CD4-positive, alpha-beta T cell treated with Interferon alpha-2 for 1 hour (primary cell): Measurements from ENCODE around the gene CYP27B1.

ENCODE experiments used
- DNase-seq, 2 donors: peaks; one replicate each; pipeline ENCODE4 v3.0.0-alpha.2; 2020 to 2022

CYP27B1 gene

DNA sequence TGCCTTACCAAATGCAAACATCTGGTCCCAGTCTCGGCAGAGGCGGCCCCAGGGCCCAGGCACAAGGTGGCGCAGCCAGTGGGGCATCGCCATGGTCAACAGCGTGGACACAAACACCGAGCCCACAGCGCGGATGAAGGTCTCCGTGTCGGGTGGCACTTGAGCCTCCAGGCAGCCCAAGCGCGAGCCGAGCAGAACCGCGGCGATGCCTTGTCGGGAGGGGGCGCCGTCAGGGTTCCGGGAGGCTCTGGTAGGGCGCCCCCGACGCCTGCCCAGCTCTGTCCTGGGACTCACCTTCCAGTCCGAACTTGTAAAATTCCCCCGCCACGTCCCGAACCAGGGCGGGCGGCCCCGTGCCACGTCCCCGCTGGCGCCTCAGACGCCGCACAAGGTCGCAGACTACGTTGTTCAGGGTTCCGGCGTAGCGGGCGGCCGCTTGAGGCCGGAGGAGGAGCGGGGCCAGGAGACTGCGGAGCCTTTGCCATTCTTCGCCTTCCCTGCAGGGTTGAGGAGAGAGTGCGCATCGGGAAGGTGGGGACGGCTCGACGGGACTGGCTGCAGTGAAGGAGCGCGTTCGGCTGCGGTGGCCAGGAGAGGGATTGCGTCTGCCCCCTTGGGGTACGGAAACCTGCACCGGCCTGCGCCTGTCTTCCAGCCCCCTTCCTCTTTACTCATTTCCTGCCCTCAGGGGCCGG is 1.7 kb downstream of the CYP27B1 start:
- peak; percentile 27 to 61 for DNase-seq

DNA sequence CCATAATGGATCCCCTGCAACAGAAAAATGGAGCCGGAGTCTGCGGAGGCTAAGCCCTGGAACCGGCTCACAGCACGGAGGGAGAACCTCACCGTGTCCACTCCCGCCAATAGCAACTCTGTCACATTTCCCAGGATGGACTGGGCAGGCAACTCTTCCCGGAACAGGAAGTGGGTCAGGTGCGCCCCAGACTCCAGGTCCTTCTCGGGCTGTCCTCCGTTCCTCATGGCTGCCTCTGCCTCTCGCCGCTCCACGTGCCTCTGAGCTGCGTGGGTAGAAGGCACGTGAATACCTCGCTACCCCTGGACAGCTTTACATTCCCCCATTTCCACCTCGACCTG is 2.2 kb downstream of the CYP27B1 start:
- DNase-seq, result no peak

DNA sequence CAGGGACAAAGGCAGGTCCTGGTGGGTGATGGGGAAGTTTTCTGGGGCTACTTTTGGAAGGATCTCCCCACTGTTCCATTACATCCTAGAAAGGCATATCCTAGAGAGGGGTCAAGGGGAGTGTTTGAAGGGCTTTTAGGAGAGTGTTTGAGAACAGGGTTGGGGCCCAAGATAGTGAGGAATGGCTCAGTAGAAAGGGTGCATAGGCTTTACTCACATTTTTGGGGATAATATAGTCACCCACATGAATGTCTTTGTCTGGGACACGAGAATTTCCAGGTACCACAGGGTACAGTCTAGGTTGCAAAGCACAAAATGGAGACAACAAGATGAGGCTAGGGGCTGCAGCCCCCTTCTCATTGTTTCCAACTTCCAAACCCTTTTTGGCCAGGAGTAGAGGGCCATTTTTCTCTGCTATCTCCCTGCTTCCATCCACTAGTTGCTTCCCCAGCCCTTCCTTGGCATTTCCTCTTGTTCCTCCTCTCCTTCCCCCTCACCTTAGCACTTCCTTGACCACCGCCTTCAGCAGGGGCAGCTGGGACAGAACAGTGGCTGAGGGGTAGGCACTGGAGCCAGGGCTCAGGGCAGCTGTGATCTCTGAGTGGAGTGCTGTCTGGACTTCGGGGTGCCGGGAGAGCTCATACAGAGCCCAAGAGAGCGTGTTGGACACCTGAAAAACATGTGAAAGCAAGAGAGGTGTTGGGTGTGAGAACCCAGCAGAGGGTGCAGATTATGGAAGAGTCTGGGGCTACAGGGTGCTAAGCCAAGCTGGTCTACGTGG is 2.8 kb downstream of the CYP27B1 start:
- no peak for DNase-seq

DNA sequence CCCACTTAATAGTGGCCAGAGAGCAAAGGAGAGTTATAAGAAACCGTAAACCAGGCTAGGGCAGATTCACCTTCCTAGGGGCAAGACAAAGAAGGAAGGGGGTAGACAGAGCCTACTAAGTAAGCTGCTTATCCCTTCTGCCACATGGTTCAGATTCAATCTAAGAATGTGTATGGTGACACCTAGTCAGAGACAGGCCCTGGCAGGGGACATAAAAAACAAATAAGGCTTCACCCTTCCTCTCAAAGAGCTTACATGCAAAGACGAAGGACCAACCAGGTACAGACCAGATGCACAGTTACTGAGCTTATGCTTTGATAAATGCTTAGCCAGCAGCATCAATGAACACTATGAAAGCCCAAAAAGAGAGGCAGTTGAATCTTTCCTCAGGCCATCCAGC is 4.4 kb downstream of the CYP27B1 start:
- no peak for DNase-seq

DNA sequence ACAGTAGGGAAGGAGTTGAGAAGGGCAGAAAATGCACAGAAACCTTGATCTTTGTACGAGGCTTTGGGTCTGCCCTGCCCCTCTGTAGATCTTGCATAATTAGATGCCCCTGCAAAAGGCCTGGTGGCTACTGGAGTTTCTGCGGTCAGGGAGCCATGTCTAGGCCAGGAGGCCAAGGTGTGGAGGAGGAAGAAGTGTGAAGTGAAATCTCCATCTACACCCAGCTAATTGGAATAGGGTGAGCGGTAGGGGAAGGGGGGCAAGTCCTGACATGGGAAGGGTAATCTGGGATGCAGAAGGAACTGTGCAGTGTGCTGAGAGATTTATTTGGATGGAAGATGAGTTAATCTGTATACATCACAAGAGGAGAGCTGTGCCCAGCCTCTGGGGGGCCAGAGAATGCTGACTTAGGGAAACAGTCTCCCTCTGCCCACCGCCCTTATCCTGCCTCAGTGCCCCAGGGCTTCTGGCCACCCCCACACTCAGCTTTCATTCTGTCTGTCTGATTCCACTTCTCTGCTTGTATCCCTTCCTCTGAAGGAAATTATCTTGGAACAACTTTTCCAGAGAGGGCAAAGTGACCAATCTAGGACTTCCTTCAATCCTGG is 5.4 kb downstream of the CYP27B1 start:
- no peak for DNase-seq

DNA sequence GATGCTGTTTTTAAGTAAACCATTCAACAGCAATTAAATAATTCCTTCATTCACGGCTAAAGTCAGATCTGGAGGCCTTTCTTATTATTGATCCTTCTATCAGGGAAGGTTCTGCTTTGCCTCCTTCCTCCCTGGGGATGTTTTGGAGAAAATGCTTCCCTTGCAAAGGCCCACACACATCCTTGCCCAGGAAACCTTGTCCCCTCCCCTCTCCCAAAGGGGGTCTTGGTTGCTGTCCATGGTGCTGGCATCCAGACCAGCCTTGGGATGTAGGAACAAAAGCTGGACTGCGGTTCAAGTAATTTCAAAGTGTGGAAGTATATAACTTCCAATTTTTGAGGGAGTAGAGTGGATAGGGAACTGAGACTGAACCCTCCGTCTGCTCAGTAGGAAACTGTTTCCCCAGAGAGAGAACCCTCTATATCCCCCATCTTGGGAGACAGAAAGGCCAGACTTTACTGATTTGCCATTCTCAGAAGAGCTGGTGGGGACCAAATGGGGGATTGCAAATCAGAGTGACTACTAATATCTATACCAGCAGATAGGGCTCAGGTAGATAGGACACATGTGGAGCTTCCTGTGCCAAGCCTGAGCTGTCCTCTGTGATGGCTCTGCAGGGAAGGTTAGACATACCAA is 6.4 kb downstream of the CYP27B1 start:
- DNase-seq, result no peak

DNA sequence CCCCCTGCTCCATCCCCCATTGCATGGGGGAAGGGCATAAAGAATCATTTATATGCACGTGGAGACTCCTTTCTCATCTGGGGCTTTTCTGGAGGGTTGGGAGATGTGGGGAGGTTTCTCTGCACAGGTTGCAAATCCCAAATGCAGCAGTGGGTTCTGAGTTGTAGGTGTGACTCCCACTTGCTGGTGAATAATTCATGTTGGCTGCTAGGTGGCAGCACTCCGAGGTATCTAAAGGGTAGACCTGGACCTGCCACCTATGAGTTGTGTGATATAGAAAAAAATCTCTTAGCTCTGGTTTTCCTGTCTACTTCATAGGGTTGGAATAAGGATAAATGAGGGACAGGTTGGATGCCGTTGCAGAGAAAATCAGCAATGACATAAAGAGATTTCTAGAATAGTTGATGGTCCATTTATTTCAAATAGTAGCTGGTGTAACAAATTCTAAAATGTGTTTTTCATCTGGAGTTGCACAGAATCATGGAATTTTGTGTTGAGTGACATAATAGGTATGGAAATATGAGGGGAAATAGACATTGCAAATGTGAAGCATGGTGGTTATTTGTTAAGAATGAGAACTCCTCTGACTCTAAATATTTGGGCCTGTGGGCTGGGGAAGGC is 7.4 kb downstream of the CYP27B1 start:
- peak; percentile 42 to 69 for DNase-seq

DNA sequence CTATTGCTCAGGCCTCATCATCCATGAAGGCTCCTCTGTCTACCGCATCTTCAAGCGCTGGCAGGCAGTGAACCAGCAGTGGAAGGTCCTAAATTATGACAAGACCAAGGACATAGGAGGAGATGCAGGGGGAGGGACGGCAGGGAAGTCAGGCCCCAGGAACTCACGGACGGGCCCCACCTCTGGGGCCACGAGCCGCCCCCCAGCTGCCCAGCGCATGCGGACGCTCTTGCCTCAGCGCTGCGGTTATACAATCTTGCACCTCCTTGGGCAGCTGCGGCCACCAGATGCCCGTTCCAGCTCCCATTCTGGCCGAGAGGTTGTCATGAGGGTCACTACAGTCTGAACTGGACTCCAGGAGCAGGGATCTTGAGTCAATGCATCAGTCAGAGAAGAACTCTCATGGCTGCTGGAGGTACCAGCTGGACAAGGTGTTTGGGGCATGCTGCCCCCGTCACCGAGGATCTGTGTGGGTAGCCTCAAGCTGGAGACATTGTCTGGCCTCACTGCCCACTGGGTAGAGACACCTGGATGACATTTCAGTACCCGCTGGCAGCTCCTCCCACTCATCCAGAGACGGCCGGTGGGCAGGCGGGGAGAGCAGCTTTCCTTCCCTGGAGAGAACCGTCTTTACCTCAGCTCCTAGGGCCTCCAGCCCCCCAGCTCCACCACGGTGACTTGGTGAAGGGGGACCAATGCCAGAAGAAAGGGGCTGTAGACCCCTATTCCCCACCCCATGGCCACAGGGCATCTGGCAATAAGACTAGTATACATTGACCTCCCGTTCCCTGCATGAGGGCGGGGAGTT is 8.1 kb downstream of the CYP27B1 start:
- DNase-seq, result no peak

DNA sequence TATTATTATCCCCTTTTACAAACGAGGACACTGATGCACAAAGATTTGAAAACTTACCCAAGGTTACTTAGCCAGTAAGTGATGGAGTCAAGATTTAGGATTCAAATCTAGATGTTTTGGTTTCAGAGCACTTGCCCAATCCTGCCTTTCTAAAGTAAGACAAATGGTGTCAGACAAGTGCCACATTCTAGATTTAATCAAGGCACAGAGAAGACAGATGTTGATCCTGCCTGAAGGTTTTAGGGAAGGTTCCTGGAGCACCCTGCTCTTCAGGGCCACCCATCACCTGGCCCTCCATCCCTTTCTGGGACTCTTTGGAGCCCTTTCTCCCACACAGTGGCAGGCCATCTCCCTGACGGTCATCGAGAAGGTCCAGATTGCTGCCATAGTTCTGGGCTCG is 9.1 kb downstream of the CYP27B1 start:
- no peak for DNase-seq

DNA sequence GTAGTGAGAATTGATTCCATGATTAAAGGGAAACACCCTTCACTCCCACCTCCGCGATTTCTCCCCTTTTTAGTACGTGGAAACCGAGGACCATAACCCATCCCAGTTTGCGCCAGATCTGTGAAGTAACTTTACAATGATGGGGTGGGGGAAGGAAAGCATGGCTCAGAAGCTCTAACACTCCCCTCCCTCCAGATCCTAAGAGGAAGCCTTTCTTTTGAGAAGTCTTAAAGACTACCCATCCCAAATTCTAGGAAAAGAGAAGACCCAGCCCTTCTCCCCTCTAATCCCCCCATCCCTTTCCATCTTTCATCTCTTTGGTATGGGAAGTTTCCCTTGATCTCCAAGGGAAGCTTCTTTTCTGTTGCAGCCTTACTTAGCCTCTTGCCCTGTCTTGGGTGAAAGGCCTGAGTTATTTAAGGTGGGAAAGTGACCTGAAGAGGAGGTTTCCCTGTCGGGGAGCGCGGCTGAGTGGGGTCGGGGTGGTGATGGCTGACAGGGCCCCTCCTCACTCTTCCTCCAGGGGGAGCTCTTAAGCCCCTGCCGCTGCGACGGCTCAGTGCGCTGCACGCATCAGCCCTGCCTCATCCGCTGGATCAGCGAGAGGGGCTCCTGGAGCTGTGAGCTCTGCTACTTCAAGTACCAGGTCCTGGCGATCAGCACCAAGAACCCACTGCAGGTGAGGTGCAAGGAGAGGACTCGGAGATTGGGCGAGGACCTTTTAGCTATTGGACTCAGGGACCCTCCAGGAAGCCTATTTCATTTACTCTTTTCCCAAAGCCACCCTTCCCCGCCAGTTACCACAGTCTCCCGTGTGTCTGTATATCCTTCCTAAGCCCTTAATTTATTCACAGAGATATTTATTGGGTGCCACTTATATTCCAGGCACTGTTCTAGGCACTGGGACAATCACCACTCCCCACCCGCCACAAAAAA is 10.2 kb downstream of the CYP27B1 start:
- peak; percentile 71 to 81 for DNase-seq

DNA sequence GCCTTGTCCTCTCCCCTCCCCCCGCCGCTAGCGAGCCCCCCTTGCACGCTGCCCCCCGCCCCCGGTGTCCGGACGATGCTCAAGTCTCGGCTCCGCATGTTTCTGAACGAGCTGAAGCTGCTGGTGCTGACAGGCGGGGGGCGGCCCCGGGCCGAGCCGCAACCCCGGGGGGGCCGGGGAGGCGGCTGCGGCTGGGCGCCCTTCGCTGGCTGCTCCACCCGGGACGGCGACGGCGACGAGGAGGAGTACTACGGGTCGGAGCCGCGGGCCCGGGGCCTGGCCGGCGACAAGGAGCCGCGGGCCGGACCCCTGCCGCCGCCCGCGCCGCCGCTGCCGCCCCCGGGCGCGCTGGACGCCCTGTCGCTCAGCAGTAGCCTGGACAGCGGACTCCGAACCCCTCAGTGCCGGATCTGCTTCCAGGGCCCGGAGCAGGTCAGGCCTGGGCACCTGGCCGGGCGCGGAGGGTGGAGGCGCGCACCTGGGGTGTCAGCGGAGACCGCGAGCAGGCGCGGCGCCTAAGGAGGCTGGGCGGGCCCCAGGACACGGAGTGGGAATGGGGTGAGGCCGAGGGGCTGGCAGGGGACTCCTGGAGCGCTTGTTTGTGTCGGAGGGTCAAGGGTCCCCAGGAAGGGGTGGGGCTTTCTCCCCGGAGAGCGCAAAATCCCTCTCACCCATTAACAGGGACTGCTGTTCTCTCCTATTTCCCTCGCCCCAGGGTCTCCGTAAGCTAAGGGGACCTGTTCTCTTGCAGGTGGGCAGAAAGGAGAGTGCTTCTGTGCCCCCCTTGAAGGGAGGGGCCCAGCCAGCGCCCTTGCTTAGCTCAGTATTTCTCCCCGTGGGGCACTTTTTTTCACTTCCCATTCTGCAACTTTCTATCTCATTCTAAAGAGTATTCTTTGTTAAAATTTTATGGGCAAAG is 11.2 kb downstream of the CYP27B1 start:
- DNase-seq, result peak in 1 of 2 donors; percentile 52

DNA sequence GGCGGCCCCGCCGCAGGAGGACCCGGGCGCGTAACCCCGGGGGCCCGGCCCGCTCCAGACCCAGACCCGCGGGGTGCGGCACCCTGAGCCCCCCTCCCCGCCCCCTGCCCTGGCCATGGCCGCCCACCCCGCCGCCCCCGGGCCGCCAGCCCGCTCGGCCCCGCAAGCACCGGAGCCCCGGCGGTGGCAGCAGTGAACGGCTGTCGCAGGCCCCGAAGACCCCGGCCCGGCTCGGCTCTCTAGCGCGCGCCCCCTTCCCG is 11.8 kb downstream of the CYP27B1 start:
- no peak for DNase-seq

DNA sequence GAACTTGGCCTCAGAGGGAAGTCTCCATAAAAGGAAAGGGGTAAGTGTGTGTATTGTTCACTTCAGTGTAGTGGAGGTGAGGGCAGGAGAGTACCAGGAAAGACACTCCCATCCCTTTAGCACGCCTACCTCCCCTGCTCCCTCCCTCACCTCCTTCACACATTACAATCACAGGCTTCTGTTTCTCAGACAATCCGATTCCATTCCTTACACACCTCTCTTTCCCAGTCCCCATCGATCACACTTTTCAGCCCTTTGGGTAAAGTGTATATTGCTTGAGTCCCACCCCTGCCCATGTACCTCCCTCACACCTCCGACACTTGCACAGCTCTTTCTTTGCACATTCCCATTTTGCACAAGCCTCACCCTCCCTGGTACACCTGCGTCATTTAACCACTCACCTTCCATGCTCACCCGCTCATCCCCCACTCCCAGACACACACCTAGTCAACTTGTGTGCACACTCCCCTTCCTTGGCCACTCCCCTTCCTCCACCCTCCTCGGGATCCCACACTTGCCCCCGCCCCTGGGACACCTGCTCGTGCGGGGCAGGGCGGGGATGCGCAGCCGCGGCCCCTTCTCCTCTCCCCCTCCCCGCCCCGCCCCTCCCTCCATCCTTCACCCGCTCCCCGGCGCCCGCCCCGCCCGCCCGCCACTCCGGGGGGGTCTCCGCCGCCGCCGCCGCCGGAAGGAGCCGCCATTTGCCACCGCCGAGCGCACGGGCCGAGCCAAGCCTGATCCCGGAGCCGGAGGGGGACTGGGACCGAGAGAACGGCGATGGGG is 12.3 kb downstream of the CYP27B1 start, which contains the start of gene MARCHF9:
Gene MARCHF9 (plus strand): TSS at position 693 of the 783 bp plus-strand sequence. CDS start 426 bp downstream, outside the sequence.
- DNase-seq, result peak; percentile 88 to 93

DNA sequence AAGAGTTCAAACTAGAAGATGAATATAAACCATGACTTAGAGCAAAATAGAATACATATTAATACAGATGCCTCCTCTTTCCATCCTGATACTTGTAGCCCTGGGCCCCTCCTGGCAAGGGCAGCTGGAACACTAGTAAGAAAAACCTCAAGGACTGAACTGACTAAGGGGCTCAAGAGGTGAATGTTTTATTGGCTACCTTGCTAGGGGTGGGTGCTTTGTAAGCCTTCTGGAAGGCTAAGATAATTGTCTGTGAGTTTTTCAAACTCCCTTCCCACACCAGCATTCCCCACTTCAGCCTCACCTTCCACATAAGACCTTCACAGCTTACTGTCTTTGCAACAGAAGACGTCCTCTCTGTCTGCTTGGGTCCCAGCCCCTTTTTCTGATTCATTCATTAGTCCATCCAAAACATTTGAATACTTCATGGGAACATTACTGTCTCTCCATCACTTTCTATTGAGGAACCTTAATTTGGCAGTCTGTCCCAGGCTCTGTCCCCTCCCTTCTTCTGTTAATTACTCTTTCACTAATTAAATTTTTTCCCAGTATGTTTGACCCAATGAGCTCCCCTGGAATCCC is 13.0 kb downstream of the CYP27B1 start:
- DNase-seq, result no peak

DNA sequence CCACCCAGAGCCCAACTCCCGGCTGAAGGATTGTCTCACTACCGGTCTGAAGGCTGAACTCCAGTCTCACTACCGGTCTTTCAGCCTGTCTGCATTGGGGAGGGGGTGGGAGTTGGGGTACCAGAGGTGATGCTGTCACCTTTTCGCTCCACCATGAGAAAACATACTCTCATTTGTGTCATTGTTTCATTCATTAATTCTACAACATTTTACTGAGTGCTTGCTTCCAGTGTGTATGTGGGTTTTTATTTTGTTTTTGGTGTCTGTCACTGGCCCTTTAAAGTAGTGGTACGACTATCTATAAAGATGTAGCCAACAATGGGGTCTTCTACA is 14.2 kb downstream of the CYP27B1 start:
- DNase-seq, result no peak

DNA sequence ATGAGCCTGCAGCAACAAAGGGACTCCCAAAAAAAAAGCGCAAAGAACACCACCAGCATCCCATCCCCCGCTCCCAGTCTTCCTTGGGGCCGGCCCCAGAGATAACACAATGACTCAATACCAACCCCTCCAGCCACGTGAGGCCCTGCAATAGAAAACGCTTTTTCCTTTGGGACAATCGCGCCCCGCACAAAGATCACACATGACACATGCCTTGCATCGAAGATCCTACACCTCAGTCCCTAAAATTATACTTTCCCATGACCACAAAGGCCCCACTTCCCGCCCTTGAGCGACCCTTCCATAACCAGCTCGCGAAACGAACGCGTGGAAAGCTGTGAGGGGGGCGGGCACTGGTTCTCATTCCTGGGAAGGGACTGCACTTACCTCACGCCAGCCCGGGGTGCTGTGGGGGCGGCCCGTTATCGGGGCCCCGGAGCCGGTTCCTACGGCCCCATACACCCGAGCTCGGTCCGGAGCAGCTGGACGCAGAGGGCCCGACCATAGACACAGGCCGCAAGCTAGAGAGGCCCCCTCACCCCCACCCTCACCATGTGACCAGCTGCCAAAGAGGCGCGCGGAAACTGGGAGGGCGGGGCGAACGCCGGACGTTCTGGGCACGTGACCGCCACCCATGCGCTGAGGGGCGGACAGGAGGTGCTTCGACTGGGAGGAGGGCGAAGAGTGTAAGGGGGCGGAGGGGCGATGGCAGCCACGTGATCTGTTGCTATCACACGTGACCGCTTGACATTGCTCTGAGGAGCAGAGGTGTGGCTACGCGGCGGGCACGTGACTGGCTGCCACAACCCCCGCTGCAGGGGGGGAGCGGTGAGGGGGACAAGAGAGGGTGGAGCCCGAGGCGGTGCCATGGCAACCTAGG is 14.8 kb downstream of the CYP27B1 start, which contains the start of gene CDK4:
Gene CDK4 (minus strand): TSS at position 523 of the 880 bp plus-strand sequence. CDS start 593 bp downstream, outside the sequence.
- peak; percentile 99 to 100 for DNase-seq

DNA sequence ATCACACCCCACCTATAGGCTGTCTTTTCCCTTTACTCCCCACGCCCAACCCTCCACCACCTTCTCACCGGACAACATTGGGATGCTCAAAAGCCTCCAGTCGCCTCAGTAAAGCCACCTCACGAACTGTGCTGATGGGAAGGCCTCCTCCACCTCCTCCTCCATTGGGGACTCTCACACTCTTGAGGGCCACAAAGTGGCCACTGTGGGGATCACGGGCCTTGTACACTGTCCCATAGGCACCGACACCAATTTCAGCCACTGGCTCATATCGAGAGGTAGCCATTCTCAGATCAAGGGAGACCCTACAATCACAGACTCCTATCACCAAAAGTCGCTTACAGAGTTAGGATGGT is 15.5 kb downstream of the CYP27B1 start:
- DNase-seq, result no peak
